HepG2 (cell line): ENCODE measurements around the gene MTX1. TPM values are rescaled to one million over a fixed set of nuclear protein-coding genes. Genes with fewer than 3 reads are reported as not detected.

Experiments
- DNMT3B ChIP-seq: conservative IDR thresholded peaks from 2 replicates; pipeline ENCODE4 v1.6.1; 2016; ENCODE audit warnings: missing biosample characterization, control low read depth
- FOXK2 ChIP-seq: fragments of 450-650 bp; IDR thresholded peaks from 2 replicates; pipeline ENCODE4 v1.6.1; 2016
- FUBP1 ChIP-seq: sonication (generic); formaldehyde crosslinking; IDR thresholded peaks from 2 replicates; pipeline ENCODE4 v1.5.1; 2020; ENCODE audit warnings: missing genetic modification reagents, mild to moderate bottlenecking, borderline replicate concordance
- JDP2 ChIP-seq: sonication (generic); formaldehyde crosslinking; IDR thresholded peaks from 2 replicates; pipeline ENCODE4 v1.8.1; 2022; ENCODE audit warnings: missing genetic modification reagents, borderline replicate concordance
- KLF15 ChIP-seq: sonication (generic); formaldehyde crosslinking; IDR thresholded peaks from 2 replicates; pipeline ENCODE4 v1.8.1; 2023; ENCODE audit warnings: borderline replicate concordance, mild to moderate bottlenecking, inconsistent platforms, missing genetic modification reagents, mixed read lengths
- MLLT10 ChIP-seq: sonication (generic); formaldehyde crosslinking; IDR thresholded peaks from 2 replicates; pipeline ENCODE4 v1.4.0; 2020; ENCODE audit warnings: missing genetic modification reagents
- NAIF1 ChIP-seq: sonication (generic); formaldehyde crosslinking; IDR thresholded peaks from 2 replicates; pipeline ENCODE4 v1.5.0; 2020; ENCODE audit warnings: mild to moderate bottlenecking, missing genetic modification reagents, borderline replicate concordance
- NCOR1 ChIP-seq: fragments of 200-600 bp; sonication (generic); IDR thresholded peaks from 2 replicates; pipeline ENCODE4 v1.7.0; 2017; ENCODE audit warnings: antibody characterized with exemption, low read length, borderline replicate concordance
- PAXIP1 ChIP-seq: sonication (generic); formaldehyde crosslinking; conservative IDR thresholded peaks from 2 replicates; pipeline ENCODE4 v1.4.0; 2020; ENCODE audit warnings: mild to moderate bottlenecking, missing genetic modification reagents, moderate library complexity
- POLR2AphosphoS5 ChIP-seq: IDR thresholded peaks from 2 replicates; pipeline ENCODE4 v1.6.1; 2012; ENCODE audit warnings: low read depth, low read length
- TRIM22 ChIP-seq: fragments of 450-650 bp; IDR thresholded peaks from 2 replicates; pipeline ENCODE4 v1.6.1; 2017
- ZNF225 ChIP-seq: sonication (generic); formaldehyde crosslinking; IDR thresholded peaks from 2 replicates; pipeline ENCODE4 v1.4.0; 2020; ENCODE audit warnings: mild to moderate bottlenecking, missing genetic modification reagents
- ZNF576 ChIP-seq: sonication (generic); formaldehyde crosslinking; IDR thresholded peaks from 2 replicates; pipeline ENCODE4 v1.4.0; 2020; ENCODE audit warnings: mild to moderate bottlenecking, missing genetic modification reagents
- ZNF629 ChIP-seq: sonication (generic); formaldehyde crosslinking; conservative IDR thresholded peaks from 2 replicates; pipeline ENCODE4 v1.5.0; 2020; ENCODE audit warnings: missing genetic modification reagents
- ZNF879 ChIP-seq: sonication (generic); formaldehyde crosslinking; IDR thresholded peaks from 2 replicates; pipeline ENCODE4 v1.8.1; 2023; ENCODE audit warnings: missing genetic modification reagents
- polyA plus RNA-seq, 8 experiments: library from polyadenylated mRNA; depleted of rRNA in 3 of 8; stranded (reverse) in 7 of 8; unstranded in 1 of 8; fragments of >200 nt; fragmentation: Illumina TruSeq in 4 of 8; extraction: Trizol in 4 of 8; gene quantifications; 2 replicates each; pipeline versions ENCODE4 v1.2.1 to v1.2.3, GENCODE V29; 2011 to 2016; ENCODE audit warnings: low read depth in 4 of 8, missing spikeins in 1 of 8, mixed read lengths in 1 of 8; ENCODE audit not compliant: insufficient read depth in 1 of 8
- total RNA-seq, 5 experiments: library from RNA; depleted of rRNA; stranded (reverse); fragments of >200 nt; fragmentation: Illumina TruSeq; extraction: Trizol; gene quantifications; 2 replicates each; pipeline ENCODE4 v1.2.3, GENCODE V29; 2016; ENCODE audit warnings: low read depth in 1 of 5
- TF ChIP-seq, protein P1 (sequence below): sonication (generic); formaldehyde crosslinking; IDR thresholded peaks from 2 replicates; pipeline ENCODE4 v1.8.1; 2023; ENCODE audit warnings: missing genetic modification reagents, inconsistent platforms, borderline replicate concordance
- TF ChIP-seq, protein P2 (sequence below): sonication (generic); formaldehyde crosslinking; IDR thresholded peaks from 2 replicates; pipeline ENCODE4 v1.4.0; 2020; ENCODE audit warnings: mild to moderate bottlenecking, missing genetic modification reagents, borderline replicate concordance
- TF ChIP-seq, protein P3 (sequence below): IDR thresholded peaks from 2 replicates; pipeline ENCODE4 v1.6.1; 2016; ENCODE audit warnings: missing compliant biosample characterization, missing genetic modification reagents, borderline replicate concordance

Gene MTX1
- total and polyA plus RNA-seq, 2 of the 13 experiments (the other 11 are each of a cell fraction or from before 2014, with no cell fraction given) = 64.5 to 72.6 TPM

- TF ChIP-seq, protein P1, sequence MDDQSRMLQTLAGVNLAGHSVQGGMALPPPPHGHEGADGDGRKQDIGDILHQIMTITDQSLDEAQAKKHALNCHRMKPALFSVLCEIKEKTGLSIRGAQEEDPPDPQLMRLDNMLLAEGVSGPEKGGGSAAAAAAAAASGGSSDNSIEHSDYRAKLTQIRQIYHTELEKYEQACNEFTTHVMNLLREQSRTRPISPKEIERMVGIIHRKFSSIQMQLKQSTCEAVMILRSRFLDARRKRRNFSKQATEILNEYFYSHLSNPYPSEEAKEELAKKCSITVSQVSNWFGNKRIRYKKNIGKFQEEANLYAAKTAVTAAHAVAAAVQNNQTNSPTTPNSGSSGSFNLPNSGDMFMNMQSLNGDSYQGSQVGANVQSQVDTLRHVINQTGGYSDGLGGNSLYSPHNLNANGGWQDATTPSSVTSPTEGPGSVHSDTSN (CRISPR knock-in tag) = no peak
- TF ChIP-seq KLF15 (CRISPR knock-in tag) (no peak), ZNF879 (CRISPR knock-in tag) (no peak), ZNF576 (no peak), PAXIP1 (CRISPR knock-in tag) (no peak; the same call in 1 of the 2 replicates), ZNF225 (CRISPR knock-in tag) (no peak), DNMT3B (CRISPR knock-in tag) (no peak), NAIF1 (CRISPR knock-in tag) (no peak), ZNF629 (CRISPR knock-in tag) (no peak), FOXK2 (no peak), POLR2AphosphoS5 (no peak), TRIM22 (no peak), NCOR1 (no peak), JDP2 (no peak), MLLT10 (no peak), FUBP1 (CRISPR knock-in tag) (no peak)
- TF ChIP-seq, protein P2, sequence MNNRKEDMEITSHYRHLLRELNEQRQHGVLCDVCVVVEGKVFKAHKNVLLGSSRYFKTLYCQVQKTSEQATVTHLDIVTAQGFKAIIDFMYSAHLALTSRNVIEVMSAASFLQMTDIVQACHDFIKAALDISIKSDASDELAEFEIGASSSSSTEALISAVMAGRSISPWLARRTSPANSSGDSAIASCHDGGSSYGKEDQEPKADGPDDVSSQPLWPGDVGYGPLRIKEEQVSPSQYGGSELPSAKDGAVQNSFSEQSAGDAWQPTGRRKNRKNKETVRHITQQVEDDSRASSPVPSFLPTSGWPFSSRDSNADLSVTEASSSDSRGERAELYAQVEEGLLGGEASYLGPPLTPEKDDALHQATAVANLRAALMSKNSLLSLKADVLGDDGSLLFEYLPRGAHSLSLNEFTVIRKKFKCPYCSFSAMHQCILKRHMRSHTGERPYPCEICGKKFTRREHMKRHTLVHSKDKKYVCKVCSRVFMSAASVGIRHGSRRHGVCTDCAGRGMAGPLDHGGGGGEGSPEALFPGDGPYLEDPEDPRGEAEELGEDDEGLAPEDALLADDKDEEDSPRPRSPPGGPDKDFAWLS (CRISPR knock-in tag) = no peak
- TF ChIP-seq, protein P3, sequence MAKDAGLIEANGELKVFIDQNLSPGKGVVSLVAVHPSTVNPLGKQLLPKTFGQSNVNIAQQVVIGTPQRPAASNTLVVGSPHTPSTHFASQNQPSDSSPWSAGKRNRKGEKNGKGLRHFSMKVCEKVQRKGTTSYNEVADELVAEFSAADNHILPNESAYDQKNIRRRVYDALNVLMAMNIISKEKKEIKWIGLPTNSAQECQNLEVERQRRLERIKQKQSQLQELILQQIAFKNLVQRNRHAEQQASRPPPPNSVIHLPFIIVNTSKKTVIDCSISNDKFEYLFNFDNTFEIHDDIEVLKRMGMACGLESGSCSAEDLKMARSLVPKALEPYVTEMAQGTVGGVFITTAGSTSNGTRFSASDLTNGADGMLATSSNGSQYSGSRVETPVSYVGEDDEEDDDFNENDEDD = no peak
Observed at GRCh38 chr1:155193275-155193990, 15.1 kb upstream of the MTX1 start (continued).
